Thoracic aorta endothelial cell (primary cell): Measurements from ENCODE around the gene OCRL. TPM values are rescaled to one million over a fixed set of nuclear protein-coding genes. Genes with fewer than 3 reads are reported as not detected.

ENCODE experiments used
- small RNA-seq: library from RNA; depleted of rRNA; stranded (forward); fragments of <200 nt; gene quantifications from one replicate; pipeline ENCODE3, GENCODE V24; 2012
- total RNA-seq: library from RNA; depleted of rRNA; stranded (reverse); fragments of >200 nt; gene quantifications from 2 replicates; pipeline ENCODE4 v1.2.3, GENCODE V29; 2012

Gene OCRL
- total RNA-seq = 22.0 and 22.2 TPM in 2 replicates

GRCh38 chrX:129540068-129540653, at the start of gene OCRL:
OCRL (plus strand) TSS chrX:129540259; CDS start chrX:129540440, 181 bp downstream.

GRCh38 chrX:129523079-129523911, 16.8 kb upstream of the OCRL start, which contains the start of gene SMARCA1:
SMARCA1 (minus strand) TSS chrX:129523490; CDS start chrX:129523370, 120 bp downstream.

Small RNA genes lying within 50 kb of the gene (small RNA-seq; reads per million reads assigned to genes)
- not detected for gene RF01169

Other genes starting within 250 kb of the OCRL start
- gene SMARCA1, start 16.8 kb upstream of the OCRL start, total RNA-seq = 18.4 and 46.8 TPM in 2 replicates
- 132 and 170 TPM in 2 replicates for gene APLN, start 114.7 kb downstream of the OCRL start, total RNA-seq
- gene XPNPEP2, start 198.7 kb downstream of the OCRL start, total RNA-seq = not detected in 2 replicates
- not detected in 2 replicates for gene SASH3, start 239.7 kb downstream of the OCRL start, total RNA-seq